GM19239 (cell line): ENCODE data around the gene DAPK1.

Experiments used
- DNase-seq: peaks from one replicate; pipeline ENCODE4 v3.0.0; 2011; ENCODE audit warnings: low spot score; ENCODE audit not compliant: insufficient read length
- FAIRE-seq: peaks from 2 replicates; lab custom pipeline; 2011; peaks lifted over from hg19 to GRCh38; lab: Jason Lieb, UNC

The DAPK1 gene

DNA sequence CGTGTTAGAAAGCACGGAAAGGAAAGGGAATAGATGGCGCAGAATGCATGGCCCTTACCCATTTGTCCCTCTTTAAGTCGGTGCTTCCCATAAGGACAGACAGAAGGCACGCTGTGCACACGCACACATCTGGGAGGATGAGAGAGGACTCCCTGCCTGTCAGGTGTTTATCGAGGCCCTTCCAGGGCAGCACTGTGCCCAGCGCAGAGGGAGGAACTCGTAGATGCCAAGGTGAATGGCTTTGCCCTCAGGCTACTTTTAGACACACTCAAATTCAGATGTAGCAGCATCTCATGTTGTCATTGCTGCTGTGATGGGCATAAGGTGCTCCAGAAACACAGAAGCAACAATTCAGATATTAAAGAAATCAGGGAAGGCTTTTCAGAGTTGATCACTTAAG, 158.1 kb downstream of the DAPK1 start:
- FAIRE-seq (no peak), DNase-seq (no peak)

DNA sequence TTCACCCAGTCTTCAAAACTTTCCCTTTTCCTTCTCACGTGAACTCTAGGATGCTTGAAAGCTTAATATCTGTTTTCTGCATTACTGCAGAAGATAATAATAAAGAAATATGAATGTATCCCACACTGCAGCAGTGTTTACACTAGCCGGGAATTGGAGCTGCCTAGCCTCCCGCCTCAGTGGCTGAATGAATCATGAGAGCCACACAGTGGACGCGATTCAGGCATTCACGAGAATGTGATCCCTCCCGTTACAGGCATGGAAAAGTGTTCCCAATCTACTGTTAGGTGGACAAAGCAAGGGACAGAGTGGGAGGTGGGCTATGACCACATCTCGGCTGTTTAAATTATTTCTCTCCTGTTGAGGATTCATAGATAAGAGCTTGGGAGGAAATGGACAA, 158.8 kb downstream of the DAPK1 start:
- FAIRE-seq (no peak), DNase-seq (no peak)

DNA sequence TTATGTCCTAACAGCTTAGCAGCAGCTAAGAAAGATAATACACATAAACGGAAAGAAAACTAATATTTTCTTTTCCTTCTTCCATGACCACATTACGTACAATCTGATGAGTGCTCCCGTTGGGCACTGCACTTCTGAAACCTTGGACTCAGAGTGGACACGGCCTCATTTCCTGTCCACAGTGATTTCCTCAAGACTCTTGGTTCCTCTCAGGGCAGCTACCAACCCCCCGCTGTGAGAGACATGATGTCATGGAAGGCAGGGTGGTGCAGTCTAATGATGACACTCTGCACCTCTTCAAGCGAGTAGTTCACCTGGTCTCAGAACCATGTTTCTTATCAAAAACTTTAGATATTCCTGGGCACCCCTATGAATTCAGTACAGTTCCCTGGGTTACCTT, 159.5 kb downstream of the DAPK1 start:
- no peak for DNase-seq
- FAIRE-seq = no peak

DNA sequence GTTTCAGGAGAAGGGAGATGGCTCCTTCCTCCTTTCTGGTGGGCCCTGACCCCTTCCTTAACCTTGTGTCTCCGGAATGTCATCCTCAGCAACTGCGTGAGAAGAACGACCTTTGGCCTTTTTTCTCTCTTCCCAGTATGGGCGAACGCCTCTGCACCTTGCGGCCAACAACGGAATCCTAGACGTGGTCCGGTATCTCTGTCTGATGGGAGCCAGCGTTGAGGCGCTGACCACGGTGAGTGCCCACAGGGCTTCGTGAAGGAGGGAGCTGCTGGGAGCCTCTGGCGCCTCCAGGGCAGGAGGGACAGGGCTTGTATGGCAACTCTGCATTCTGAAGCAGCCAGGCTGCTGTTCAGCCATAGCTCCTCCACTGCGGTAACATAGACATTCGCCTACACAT, 160.2 kb downstream of the DAPK1 start:
- DNase-seq (no peak), FAIRE-seq (no peak)

DNA sequence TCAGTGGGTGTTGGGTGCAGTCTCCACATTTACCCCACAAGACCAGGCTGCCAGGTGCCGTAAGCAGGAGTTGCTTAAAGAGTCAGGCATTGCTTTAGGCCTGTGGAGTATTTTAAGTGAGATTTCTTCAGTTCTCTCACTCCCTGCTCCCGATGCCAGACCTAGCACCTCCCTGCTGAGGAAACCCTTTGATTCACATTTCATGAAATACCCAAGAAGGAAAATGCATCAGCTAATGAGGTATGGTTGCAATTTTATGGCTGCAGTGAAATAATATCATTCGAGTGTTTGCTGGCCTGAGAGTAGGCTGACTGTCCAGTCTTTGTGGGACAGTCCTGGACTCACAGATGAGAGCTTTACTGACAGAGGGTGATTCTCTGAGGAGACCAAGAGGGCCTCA, 160.8 kb downstream of the DAPK1 start:
- FAIRE-seq = no peak
- no peak for DNase-seq

DNA sequence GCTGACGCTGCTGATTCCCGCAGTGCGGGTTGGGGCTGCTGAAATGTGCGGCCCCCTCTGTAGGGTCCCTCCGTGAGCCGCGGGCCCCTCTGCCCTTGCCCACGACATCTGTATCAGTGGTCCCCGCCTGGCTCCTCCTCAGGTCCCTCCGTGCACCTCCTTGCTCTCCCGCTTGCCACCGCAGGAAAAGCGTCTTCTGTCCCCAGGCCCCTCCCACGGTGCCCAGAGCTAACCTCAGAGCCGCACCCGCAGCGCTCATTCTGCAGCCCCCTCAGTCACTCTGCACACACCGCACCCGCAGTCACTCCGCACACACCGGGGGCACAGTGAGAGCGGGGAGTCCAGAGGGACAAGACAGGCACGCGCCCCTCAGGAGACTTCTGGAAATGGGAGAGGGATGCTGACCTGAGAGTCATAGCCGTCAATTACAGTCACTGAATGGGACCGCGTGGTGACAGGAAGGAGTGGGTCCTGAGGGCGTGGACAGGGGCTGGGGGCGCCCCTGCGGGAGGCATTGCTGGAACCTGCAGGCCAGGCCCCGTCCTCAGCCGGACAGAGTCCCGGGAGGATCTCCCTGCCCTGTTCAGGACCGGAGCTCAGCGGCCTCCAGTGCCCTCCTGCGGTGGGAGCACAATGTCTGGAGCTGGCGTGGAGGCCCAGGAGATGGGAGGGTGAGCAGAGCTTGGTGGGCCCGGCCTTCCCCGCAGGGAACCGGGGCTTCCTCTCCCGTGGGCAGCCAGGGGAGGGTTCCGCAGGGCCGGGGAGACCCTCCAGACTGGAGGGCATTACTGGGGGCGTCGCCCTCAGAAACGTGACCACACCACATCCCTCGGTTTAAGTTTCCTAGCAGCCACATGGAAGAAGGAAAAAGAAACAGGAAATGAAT, 162.1 kb downstream of the DAPK1 start:
- FAIRE-seq (no peak), DNase-seq (no peak)

DNA sequence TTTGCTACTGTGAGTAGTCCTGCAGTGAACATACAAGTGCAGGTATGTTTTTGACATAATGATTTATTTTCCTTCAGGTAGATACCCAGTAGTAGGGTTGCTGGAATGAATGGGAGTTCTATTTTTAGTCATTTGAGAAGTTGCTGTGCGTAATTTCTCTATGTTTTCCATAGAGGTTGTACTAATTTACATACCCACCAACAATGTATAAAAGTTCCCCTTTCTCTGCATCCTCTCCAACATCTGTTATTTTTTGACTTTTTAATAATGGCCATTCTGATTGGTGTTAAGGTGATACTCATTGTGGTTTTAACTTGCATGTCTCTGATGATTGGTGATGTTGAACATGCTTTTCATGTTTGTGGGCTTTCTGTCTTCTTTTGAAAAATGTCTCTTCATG, 163.6 kb downstream of the DAPK1 start:
- FAIRE-seq = no peak
- DNase-seq = no peak

DNA sequence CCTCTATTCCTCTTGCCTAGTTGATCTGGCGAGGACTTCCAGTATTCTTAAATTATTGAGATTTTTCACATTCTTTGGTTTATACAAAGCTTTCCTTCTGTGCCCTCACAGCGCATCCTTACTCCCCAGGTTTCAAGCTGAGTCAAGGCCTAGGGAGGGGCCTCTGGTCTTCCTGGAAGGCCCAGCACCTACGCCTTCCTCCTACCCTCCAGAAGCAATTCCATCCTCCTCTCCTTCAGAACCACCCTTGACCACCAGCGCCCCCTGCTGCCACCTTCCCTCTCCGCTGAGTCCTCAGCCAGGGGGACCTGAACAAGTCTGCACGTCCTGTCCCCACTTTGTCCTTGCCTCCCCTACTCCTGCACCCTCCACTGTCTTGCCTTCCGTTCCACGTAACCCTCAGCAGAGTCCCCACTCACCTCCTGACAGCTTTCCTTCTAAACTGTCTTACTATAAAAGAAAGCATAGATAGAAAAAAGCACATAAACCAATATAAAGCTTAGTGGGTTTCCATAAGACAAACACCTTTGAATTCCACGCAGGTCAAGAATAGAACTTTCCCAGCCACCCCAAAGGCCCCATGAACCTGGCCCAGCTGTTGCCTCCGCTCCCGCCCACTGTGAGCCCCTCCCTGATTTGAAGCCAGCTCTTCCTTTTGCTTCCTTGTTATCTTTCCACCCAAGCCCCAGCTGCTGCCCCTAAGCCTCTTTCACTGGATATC, 165.3 kb downstream of the DAPK1 start:
- FAIRE-seq = peak; percentile 67

DNA sequence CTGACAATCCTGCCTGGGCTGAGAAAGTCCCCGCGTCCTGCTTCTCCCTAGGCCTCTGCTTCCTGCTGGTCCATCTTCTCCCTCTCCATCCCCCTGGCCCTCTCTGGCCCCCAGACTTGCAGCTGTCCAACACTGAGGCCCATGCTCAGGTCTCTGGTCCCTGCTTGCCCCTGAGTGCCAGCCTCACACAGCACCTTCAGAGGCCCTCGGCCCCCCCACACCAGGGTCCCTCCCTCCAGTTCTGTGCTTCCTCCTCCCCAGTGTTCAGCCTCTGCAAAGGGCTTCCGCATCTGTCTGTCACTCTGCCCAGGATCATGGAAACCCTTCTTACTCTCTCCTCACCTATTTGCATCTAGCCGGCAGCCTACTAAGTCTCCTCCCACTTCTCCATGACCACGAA, 165.9 kb downstream of the DAPK1 start:
- DNase-seq = no peak
- no peak for FAIRE-seq

More for the DNA sequence above, 165.3 kb downstream of the DAPK1 start:
- peak; percentile 60 for DNase-seq

DNA sequence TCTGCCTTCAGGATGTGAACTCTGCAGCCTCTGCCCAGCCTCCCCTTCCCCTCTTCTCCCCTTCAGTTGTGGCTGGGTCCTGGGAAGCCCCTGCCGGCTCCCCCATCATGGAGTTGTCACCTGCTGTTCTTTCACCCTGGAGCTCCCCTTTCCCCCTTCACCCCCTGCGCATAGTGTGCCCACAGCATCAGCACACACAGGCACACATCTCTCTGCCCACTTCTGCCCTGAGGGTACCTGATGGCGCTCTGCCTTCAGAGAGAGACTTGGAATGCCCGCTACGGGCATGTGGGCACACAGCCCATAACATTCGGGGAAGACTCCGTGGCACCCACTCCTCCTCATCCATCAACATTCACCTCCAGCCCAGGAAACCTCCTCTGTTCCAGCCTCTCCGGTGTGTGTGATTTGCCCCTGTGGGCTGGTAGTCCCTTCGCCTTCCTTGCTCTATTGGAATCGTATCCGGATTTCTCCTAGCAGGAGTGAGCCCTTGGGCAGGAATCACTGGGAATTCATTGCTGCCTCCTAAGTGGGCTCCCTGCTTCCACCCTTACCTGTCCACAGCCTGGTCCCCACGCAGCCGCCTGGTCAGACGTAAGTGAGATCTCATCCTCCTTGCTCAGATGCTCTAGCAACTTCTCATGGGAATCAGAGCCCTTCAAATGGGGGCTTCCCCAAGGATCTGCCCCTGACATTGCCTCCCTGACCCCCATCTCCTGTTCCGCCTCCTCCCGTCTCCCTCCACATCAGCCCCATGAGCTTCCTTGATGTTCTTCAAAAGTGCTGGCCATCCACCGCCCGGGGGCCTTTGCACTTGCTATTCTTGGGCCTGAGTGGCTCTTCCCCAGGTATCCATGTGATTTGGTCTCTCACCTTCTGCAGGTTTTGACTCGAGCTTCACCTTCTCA, 166.7 kb downstream of the DAPK1 start:
- no peak for FAIRE-seq
- DNase-seq = no peak

DNA sequence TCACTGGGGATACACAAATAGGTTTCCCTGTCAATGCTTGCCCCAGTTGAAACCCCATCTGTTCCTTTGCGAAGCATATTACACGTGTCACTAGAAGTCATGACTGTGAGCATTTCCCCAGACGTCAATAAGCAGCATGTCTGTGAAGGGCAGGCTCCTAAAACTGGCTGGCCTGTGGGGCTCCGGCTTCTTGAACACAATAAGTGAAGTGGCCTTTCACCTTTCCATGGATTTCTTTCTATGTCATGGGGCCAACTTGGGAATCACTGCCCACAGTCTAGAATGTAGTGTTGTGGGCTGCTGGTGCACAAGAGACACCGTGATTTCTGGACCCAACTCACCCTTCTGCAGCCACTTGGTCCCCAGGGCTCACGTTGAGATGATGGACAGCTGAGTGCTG, 167.8 kb downstream of the DAPK1 start:
- no peak for DNase-seq
- no peak for FAIRE-seq

DNA sequence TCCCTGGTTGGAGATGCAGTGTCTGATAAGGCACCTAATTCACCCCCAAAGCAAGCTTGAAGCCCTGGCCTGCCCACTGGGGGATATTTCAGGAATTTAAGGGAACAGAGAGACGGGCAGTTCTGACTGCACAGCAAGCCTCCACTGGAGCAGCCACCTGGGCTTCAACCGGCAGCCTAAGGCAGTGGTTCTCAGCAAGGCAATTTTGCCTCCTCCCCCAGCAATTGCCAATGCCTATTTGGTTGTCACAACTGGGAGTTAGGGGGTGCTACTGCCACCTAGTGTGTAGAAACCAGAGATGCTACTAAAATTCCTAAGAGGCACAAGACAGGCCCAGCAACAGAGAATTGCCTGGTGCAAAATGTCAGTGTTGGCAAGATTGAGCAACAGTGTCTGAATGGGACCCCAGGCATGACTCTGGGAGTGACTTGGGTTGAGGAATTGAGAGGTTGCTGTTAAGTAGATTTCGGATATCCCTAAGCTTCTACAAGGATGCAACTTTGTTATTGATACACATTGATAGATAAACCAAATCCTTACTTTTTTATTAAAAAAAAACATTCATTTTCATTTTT, 169.6 kb downstream of the DAPK1 start:
- FAIRE-seq (no peak), DNase-seq (no peak)

DNA sequence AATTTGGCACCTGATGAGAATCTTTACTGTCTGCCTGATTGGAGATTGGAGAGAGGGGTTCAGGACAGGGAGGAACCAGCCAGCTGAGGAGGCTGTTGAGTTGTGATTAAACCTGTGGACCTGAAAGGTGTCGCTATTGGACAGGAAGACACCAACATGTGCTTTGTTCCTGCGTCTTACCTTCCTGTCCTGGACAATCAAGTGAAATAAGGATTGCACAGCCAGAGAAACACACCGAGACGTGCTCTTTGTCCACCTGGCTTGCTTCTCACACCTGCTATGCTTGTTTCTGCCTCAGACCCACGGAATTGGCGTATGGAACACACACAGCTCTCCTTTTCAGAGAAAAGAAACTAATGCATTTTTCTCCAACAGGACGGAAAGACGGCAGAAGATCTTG, 170.6 kb downstream of the DAPK1 start:
- DNase-seq (no peak), FAIRE-seq (no peak)

DNA sequence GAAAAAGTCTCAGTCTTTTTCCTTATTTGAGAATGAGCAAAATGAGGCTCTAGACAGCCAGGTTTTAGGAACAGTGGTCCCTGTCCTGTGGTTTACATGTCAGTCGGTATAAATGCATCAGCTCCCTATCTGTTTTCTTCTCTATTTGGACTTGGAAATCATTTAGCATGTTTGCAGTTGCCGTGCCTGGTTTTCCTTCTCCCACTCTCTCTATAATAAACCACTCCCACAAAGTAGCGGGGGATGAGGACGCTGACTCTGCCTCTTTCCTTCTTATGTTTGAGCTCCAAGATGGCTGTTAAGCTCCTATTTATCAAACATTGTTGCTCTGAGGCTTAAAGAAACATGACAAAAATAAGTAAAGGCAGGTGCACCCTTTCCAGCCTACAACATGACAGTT, 171.1 kb downstream of the DAPK1 start:
- no peak for FAIRE-seq
- no peak for DNase-seq

DNA sequence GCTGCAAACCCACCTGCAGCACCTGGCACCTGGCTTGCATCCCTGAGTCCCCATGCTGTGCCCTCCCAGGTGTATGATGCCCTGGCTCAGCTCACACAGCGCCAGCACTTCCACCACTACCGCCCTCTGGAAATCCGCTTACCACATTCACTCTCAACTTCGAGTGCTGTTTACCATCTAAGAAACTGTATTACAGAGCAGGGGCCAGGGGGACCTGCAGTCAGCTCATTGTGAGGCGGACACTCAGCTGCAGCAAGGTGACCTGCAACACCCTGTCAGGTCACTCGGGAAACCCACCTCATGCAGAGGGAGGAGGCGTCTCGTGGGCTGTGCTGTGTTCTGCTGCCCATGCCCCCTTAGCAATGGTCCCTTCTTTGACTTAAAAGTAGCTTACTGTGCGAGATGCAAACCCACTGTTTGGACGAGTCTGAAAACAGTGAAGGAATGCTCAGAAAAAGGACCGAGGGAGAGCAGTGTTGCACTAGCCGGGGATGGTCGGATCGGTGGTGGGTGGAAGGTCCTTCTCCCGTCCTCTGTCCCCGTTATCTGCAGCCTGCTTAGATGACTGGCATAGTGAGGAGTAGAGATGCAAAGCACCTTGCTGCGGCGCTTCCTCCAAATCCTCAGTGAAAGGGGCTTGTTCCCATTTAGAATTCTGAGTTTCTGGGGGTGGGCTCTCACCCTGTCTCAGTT, 173.1 kb downstream of the DAPK1 start:
- DNase-seq (no peak), FAIRE-seq (no peak)

DNA sequence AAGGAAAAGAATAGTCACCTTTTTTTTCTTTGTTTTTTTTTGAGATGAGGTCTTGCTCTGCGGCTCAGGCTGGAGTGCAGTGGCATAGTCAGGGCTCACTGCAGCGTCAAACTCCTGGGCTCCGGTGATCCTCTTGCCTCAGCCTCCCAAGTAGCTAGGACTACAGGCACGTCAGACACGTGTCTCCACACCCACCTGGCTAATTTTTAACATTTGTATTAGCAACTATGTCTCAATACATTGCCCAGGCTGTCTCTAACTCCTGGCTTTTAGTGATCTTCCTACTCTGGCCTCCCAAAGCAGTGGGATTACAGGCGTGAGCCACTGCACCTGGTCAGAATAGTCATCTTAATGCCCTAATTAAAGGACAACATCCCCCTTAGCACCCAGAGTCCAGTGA, 173.8 kb downstream of the DAPK1 start:
- no peak for FAIRE-seq
- no peak for DNase-seq

DNA sequence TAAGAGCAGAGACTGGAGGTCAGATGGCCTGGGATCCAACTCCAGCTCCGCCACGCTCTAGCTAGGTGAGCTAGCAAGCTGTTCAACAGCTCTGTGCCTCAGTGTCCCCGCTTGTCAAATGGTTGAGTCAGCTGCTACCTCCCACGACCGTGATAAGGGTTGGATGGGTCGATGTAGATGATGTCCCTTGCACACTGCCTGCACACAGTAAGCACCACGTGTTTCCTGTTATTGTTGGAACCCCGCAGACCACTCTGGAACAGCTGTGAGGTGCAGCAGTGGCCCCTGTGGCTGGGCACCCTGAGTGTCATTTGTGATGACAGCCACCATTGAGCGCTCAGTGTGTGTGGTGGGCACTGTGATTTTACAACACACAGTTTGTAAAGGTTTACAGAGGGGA, 174.3 kb downstream of the DAPK1 start:
- DNase-seq = no peak

DNA sequence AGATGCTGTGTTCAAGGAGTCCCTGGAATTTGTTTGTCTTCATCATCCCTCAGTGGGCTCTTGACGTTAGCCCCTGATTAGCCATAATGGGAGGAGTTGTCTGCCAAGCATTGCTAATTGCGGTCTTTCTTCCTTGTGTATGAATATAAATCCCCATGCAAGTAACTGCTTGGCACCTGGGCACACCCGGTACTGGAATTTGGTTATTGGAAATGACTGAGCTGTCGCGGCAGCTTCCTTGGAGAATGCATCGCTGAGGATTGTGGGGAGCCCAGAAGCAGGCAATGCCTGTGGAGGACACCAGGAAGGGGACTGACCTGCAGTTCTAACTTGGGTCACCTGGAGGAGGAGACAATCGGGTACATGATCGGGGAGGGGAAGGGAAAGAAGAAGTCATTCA, 174.9 kb downstream of the DAPK1 start:
- DNase-seq = no peak
- FAIRE-seq = no peak

More for the DNA sequence above, 174.3 kb downstream of the DAPK1 start:
- FAIRE-seq = no peak

DNA sequence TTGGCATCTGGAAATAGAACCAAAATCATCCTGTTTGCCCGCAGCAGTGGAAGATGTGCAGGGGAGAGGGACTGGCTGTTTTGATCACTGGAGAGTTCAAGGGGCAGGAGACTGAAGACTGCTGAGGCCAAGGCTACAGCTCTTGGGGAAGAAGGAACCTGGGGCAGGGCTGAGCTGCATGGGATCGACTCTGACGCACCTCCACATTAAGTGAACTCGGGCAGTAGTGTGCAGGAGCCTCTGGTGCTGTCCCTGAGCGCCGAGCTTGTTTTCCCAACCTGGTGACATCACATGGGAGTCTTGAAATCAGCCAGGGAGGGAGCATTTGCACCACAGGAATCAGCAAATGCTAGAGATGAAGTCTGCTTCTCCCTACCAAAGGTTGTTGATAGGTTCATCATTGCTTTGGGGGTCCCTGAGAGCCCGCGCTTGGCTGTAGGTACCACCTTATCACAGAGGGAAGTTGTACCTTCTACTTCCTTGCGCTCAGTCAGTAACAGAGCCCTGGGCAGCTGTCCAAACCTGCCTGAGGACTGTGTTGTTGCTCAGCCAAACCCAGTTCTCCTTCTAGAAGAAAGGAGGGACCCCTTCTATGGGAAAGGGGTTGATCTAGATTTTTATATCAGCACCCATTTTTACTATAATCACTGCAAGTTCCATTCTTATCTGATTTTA, 175.9 kb downstream of the DAPK1 start:
- FAIRE-seq (no peak), DNase-seq (no peak)
